GM18870 (cell line): Measurements from ENCODE around the gene MTRR.
A peak's percentile ranks its signal among the peaks of the same experiment; 100 is the strongest.

Experiments
- ATAC-seq: cut with Tn5 transposase; IDR thresholded peaks from one replicate; pipeline ENCODE4 v1.9.1; 2021; ENCODE audit warnings: moderate library complexity; ENCODE audit not compliant: unreplicated experiment

MTRR gene

GRCh38 chr5:7856855-7857254, 12.1 kb upstream of the MTRR start:
- ATAC-seq = no peak

GRCh38 chr5:7857361-7857760, 11.6 kb upstream of the MTRR start:
- ATAC-seq = no peak

GRCh38 chr5:7857926-7858632, 10.9 kb upstream of the MTRR start:
- no peak for ATAC-seq

- ATAC-seq = no peak
Measured at GRCh38 chr5:7866196-7866595, 2.8 kb upstream of the MTRR start.

GRCh38 chr5:7867260-7867659, 1.7 kb upstream of the MTRR start:
- no peak for ATAC-seq

GRCh38 chr5:7868427-7868772, 548 bp upstream of the MTRR start:
- no peak for ATAC-seq

GRCh38 chr5:7869474-7870136, 657 bp downstream of the MTRR start:
- ATAC-seq = peak; percentile 31

GRCh38 chr5:7871653-7872052, 2.7 kb downstream of the MTRR start:
- ATAC-seq = peak; percentile 36

GRCh38 chr5:7872517-7873130, 3.7 kb downstream of the MTRR start:
- no peak for ATAC-seq

GRCh38 chr5:7873216-7873615, 4.3 kb downstream of the MTRR start:
- no peak for ATAC-seq

- ATAC-seq = no peak
Measured at GRCh38 chr5:7874639-7875038, 5.7 kb downstream of the MTRR start.

GRCh38 chr5:7875151-7875550, 6.2 kb downstream of the MTRR start:
- no peak for ATAC-seq

- peak; percentile 31 for ATAC-seq
Measured at GRCh38 chr5:7876867-7877266, 7.9 kb downstream of the MTRR start.

GRCh38 chr5:7877851-7878250, 8.9 kb downstream of the MTRR start:
- ATAC-seq = no peak

- peak; percentile 99 for ATAC-seq
Measured at GRCh38 chr5:7878381-7878873, 9.5 kb downstream of the MTRR start.

GRCh38 chr5:7881091-7881490, 12.1 kb downstream of the MTRR start:
- ATAC-seq = no peak

GRCh38 chr5:7881816-7882215, 12.9 kb downstream of the MTRR start:
- ATAC-seq = no peak

- no peak for ATAC-seq
Measured at GRCh38 chr5:7882926-7883325, 14.0 kb downstream of the MTRR start.

GRCh38 chr5:7884491-7885267, 15.7 kb downstream of the MTRR start:
- ATAC-seq = no peak

GRCh38 chr5:7886849-7887475, 18.0 kb downstream of the MTRR start:
- ATAC-seq = peak; percentile 69

GRCh38 chr5:7888901-7889300, 20.0 kb downstream of the MTRR start:
- ATAC-seq = no peak
